HG02759 (cell line): ENCODE data around the gene EPHA1.

Experiments
- ATAC-seq: cut with Tn5 transposase; IDR thresholded peaks from one replicate; pipeline ENCODE4 v1.9.1; 2021; ENCODE audit warnings: mild to moderate bottlenecking, moderate library complexity; ENCODE audit not compliant: unreplicated experiment

The EPHA1 gene

DNA sequence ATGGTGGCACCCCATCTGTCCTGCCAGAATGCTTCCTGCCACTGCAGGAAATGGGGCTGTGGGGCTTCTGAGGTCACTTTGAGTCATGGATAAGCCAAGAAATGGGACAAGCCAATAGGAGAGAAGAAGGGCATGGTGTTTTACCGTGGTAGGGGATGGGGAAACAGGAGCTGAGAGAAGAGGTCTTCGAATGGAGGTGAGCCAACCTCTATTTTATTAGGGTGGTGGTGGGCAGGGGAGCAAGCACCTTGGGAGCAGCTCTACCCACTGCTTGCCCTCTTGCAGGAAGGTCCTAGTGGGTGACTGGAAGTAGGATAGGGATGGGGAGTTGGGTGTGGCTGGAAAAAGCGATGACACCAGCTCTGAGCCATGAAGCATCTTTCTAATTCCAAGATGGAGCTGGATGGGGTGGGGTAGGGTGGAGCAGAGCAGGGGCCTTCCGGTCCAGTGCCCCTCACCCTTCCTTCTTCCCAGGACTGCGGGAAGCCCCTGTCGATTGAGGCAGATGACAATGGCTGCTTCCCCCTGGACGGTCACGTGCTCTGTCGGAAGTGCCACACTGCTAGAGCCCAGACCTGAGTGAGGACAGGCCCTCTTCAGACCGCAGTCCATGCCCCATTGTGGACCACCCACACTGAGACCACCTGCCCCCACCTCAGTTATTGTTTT is 18.4 kb downstream of the EPHA1 start:
- ATAC-seq: no peak

- no peak for ATAC-seq
These were observed 19.1 kb downstream of the EPHA1 start for GRCh38 chr7:143389316-143390103.

DNA sequence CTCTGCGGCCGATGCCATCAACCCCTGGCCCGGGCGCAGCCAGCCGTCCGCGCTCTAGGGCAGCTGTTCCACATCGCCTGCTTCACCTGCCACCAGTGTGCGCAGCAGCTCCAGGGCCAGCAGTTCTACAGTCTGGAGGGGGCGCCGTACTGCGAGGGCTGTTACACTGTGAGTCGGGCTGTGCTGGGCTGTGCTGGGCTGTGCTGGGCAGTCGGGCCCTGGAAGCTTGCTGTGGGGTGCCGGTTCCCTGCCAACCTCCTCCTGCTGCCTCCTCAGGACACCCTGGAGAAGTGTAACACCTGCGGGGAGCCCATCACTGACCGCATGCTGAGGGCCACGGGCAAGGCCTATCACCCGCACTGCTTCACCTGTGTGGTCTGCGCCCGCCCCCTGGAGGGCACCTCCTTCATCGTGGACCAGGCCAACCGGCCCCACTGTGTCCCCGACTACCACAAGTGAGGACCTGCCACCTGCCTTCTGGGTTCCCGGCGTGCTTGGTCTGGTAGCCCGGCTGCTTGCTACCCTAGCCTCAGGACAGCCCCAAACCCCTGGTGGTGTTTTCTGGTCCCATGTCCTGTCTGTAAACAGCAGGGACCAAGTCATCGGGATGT is 20.1 kb downstream of the EPHA1 start:
- no peak for ATAC-seq

DNA sequence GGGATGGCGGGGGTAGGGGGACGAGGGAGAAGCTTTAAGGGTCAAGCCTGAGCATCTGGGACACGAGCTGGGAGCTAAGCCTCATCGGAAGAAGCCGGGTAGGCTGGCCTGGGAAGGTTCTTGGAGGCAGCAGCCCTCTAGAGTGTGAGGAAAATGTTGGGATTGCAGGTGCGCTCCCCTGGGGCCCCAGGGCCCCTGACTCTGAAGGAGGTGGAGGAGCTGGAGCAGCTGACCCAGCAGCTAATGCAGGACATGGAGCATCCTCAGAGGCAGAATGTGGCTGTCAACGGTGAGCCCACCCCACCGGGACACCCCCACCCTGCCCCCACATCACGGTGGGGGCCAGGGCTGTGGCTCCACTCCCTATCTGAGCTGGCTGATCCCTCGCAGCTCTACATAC is 20.6 kb downstream of the EPHA1 start:
- ATAC-seq: no peak

GRCh38 chr7:143387156-143387975 is 21.3 kb downstream of the EPHA1 start:
- ATAC-seq: no peak

DNA sequence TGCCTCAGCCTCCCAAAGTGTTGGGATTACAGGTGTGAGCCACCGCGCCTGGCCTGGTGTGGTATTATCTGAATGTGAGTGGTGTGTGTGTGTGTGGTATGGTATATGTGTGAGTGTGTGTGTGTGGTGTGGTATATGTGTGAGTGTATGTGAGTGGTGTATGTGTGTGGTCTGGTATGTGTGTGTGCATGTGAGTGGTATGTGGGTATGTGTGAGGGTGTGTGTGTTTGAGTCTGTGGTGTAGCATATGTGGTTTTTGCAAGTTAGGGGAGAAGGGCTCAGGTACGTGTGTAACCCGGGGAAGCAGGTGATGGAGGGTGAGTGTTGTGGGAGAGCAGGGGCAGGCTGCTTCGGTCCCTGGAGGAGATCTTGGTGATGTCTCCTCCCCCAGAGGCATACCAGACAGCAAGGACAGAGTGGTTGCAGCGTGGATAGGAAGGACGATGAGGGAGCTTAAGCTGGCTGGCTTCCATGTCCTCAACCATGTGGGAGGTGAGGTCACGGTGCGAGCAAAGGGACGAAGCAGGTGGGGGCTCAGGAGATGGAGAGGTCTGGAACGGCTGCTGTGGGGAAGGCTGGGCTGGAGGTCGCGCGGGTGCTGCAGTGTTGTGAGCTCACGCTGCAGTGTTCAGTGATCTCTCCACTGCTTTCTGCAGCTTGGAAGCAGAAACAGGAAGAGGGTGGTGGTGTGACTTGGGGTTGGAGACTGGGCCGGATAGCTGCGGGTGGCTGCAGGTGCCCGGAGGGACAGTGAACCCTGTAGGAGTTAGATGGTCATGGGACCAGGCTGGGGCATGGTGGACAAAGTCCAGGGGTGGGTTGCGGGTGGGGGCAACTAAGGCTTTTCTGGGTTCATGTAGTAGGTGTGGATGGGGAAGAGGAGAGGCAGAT is 22.5 kb downstream of the EPHA1 start:
- ATAC-seq: peak; percentile 44

DNA sequence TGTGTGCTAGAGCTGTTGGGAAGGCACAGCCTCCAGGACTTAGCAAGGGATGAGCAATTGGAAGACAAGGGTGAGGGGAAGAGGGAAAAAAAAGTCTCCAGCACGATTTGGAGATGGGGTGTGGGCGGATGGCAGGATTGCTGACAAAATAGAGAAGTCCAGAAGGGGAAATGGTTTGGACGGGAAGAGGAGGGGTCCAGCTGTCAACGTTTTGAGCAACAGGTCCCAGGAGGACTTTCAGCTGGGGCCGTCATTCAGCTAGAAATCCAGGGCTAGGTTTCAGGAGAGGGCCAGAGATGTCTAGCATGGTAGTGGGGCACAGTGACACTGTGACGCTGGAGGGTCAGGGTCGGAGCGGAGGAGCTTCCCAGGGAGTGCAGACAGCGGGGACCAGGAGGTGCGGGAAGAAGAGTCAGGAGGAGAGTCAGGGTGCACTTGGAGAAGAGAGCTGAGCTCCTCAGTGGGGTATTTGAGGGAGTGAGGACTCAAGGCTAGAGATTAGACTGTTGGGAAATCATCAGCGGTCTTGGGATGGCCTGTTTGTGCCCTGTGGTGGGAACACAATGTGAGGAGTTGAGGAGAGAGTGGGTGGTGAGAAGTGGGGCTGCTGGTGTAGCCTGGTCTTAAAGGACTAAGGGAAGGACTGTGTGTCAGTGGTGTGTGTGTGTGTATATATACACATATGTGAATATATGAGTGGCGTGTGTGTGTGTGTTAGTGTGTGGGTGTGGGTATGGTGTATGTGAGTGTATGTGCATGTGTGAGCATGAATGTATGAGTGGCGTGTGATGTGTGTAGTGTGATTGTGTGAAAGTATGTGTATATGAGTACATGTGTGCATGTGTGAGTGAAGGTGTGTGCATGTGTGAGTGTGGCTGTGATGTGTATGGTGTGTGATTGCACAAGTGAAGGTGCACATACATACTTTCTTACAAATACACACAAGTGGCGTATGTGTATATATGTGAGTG is 23.7 kb downstream of the EPHA1 start:
- no peak for ATAC-seq

DNA sequence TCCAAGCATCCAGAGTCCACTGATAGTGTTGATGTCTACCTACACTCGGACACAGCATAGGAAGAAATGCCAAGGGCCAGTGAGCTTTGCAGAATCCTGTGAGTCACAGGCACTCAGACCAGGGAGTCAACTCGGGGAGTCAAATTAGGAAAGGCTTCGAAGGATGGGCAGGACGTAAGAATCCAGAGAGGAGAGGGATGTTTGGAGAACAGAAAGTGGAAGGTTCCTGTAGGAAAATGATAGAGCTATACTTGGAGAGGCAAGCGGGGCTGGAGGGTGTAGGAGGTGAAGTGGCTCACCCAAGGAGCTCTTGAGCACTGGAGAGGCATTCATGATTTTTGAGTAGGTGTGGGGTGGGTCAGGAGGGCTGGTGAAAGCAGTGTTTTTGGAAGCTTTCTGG is 24.5 kb downstream of the EPHA1 start:
- no peak for ATAC-seq

GRCh38 chr7:143383642-143383957 is 25.1 kb downstream of the EPHA1 start:
- ATAC-seq: no peak

GRCh38 chr7:143382791-143383641 is 25.6 kb downstream of the EPHA1 start:
- no peak for ATAC-seq

GRCh38 chr7:143382126-143382790 is 26.4 kb downstream of the EPHA1 start:
- no peak for ATAC-seq

DNA sequence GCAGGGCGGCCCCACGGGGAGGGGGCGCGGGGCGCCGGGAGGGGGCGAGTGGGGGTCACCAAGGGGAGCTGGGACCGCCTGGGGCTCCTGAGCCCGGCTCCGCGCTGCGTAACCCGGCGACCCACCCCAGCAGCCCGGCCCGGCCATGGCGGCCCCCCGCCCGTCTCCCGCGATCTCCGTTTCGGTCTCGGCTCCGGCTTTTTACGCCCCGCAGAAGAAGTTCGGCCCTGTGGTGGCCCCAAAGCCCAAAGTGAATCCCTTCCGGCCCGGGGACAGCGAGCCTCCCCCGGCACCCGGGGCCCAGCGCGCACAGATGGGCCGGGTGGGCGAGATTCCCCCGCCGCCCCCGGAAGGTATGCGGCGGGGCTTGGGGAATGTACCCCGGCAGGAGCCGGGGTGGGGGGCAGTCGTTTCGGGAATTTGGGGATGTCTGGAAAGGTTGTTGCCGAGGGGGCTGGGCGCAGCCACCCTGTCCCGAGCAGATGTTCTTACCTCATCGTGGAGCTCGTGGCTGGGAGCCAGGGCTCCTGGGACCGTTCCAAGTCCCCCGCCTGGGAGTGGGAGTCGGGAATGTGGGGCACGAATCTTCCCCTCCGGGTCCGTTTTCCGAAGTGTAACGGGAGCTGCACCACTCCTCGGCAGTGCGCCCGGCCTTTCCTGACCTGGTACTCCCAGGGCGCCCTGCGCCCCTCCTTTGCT is 27.1 kb downstream of the EPHA1 start:
- peak; percentile 21 for ATAC-seq

- ATAC-seq: peak; percentile 80
These were observed 27.8 kb downstream of the EPHA1 start, which contains the start of gene ZYX for GRCh38 chr7:143380646-143381426. Gene ZYX, plus strand, starts transcription at chr7:143381345. Its CDS starts 227 bp downstream, at chr7:143381572.

DNA sequence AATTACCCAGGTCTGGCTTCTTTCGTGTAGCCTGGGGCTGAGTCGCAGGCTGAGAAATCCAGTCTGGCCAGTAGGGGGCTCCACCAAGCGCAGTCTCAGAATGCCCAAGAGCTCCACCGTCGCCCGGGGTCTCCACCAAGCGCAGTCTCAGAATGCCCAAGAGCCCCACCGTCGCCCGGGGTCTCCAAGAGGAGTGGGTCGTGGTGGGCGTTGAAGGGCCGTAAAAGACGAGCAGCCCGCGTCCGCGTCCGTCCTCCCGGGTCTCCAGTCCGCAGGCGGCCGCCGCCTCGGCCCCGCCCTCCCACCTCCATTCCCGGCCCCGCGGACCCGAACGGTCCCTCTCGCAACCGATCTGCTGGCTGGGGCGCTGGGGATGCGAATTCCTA is 28.4 kb downstream of the EPHA1 start:
- ATAC-seq: peak; percentile 52

DNA sequence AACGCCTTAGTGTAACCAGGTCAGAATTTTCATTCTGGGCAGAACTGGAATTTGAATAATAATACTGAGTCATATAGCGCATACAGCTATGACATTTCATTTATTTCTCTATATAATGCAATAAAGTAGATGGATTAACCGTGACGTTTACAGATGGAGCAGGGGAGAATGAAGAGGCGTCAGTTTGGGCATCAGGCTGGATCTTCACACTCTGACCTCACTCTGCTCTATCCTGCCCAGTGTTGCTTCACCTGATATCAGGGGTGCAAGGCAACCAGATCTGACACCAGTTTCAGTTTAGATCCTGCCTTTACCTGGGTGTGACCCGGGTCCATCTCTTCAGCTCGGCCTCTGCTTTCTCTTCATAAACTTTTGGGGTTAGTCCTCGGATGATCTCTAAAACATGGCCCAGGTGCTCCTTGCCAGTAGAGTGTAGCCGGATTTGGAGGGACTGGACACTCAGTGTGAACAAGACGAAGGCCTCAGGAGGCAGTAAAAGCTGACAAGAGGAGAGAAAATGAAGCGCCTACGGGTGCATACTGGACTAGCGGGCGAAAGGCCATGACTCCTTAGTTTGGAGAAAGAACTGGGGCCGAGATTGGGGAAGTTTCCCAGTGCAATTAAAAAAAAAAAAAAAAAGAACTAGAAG is 28.9 kb downstream of the EPHA1 start:
- peak; percentile 1 for ATAC-seq

- no peak for ATAC-seq
These were observed 32.3 kb downstream of the EPHA1 start for GRCh38 chr7:143376396-143376795.
